ENCODE results near the gene ALS2CL. TPM values are rescaled to one million over a fixed set of nuclear protein-coding genes. Genes with fewer than 3 reads are reported as not detected.

The ALS2CL gene
- total RNA-seq, 1 donor from 2014 or later, result 6.2 TPM

GRCh38 chr3:46676601-46677410 lies 16.7 kb downstream of the ALS2CL start:
- Mint-ChIP-seq H3K4me3 (no peak overlapping the region), H3K36me3 (no peaks in the 10 kb centered on the region), H3K27ac (no peak overlapping the region), H3K27me3 (ENCODE audit: low read depth) (no peaks in the 10 kb centered on the region), H3K4me1 (no peaks in the 10 kb centered on the region), H3K9me3 (no peaks in the 10 kb centered on the region)
- TF ChIP-seq CTCF (IDR thresholded peaks at IDR 0.05; ENCODE audit: unreplicated experiment), result no peak
- no peak for DNase-seq (ENCODE audit: low spot score in 2 of 2, unreplicated experiment in 2 of 2)

GRCh38 chr3:46675843-46676567 lies 17.5 kb downstream of the ALS2CL start:
- H3K9me3 Mint-ChIP-seq, result no peaks in the 10 kb centered on the region
- no peak overlapping the region for H3K27ac Mint-ChIP-seq
- H3K4me3 Mint-ChIP-seq, result no peak overlapping the region
- no peak for TF ChIP-seq CTCF (IDR thresholded peaks at IDR 0.05; ENCODE audit: unreplicated experiment)
- H3K36me3 Mint-ChIP-seq, result no peaks in the 10 kb centered on the region
- DNase-seq (ENCODE audit: low spot score in 2 of 2, unreplicated experiment in 2 of 2), result no peak
- H3K4me1 Mint-ChIP-seq, result no peaks in the 10 kb centered on the region
- H3K27me3 Mint-ChIP-seq (ENCODE audit: low read depth), result no peaks in the 10 kb centered on the region

GRCh38 chr3:46675426-46675825 lies 18.1 kb downstream of the ALS2CL start:
- Mint-ChIP-seq H3K27ac (no peak overlapping the region), H3K4me1 (no peaks in the 10 kb centered on the region)
- DNase-seq (ENCODE audit: low spot score in 2 of 2, unreplicated experiment in 2 of 2), result no peak

GRCh38 chr3:46674031-46674845 lies 19.2 kb downstream of the ALS2CL start:
- Mint-ChIP-seq H3K9me3 (no peaks in the 10 kb centered on the region), H3K27me3 (ENCODE audit: low read depth) (no peaks in the 10 kb centered on the region), H3K4me3 (no peak overlapping the region), H3K27ac (no peak overlapping the region), H3K36me3 (no peaks in the 10 kb centered on the region), H3K4me1 (no peaks in the 10 kb centered on the region)
- DNase-seq (ENCODE audit: low spot score in 2 of 2, unreplicated experiment in 2 of 2), result peak in 1 of 2 experiments; percentile 10
- no peak for TF ChIP-seq CTCF (IDR thresholded peaks at IDR 0.05; ENCODE audit: unreplicated experiment)

More at GRCh38 chr3:46675426-46675825, 18.1 kb downstream of the ALS2CL start:
- H3K36me3 Mint-ChIP-seq, result no peaks in the 10 kb centered on the region
- H3K4me3 Mint-ChIP-seq, result no peak overlapping the region
- H3K9me3 Mint-ChIP-seq, result no peaks in the 10 kb centered on the region
- TF ChIP-seq CTCF (IDR thresholded peaks at IDR 0.05; ENCODE audit: unreplicated experiment), result no peak
- H3K27me3 Mint-ChIP-seq (ENCODE audit: low read depth), result no peaks in the 10 kb centered on the region

GRCh38 chr3:46673151-46674030 lies 20.1 kb downstream of the ALS2CL start:
- Mint-ChIP-seq H3K27me3 (ENCODE audit: low read depth) (no peaks in the 10 kb centered on the region), H3K4me3 (no peak overlapping the region), H3K36me3 (no peaks in the 10 kb centered on the region), H3K27ac (no peak overlapping the region), H3K4me1 (no peaks in the 10 kb centered on the region), H3K9me3 (no peaks in the 10 kb centered on the region)
- TF ChIP-seq CTCF (IDR thresholded peaks at IDR 0.05; ENCODE audit: unreplicated experiment), result no peak
- peak in 1 of 2 experiments; percentile 5 for DNase-seq (ENCODE audit: low spot score in 2 of 2, unreplicated experiment in 2 of 2)

Measured in mesothelial cell of epicardium (in vitro differentiated cells).